ENCODE results near the gene MRPS10. TPM values are rescaled to one million over a fixed set of nuclear protein-coding genes. Genes with fewer than 3 reads are reported as not detected.
A peak's percentile ranks its signal among the peaks of the same experiment; 100 is the strongest.

The MRPS10 gene
- total and polyA plus RNA-seq, 10 of the 15 experiments (the other 5 are each of a cell fraction or from before 2014, with no cell fraction given), result 28.5 to 83.3 (median 52.8) TPM

GRCh38 chr6:42220807-42221206 lies 3.1 kb upstream of the MRPS10 start (continued):
- TF ChIP-seq, protein P1, sequence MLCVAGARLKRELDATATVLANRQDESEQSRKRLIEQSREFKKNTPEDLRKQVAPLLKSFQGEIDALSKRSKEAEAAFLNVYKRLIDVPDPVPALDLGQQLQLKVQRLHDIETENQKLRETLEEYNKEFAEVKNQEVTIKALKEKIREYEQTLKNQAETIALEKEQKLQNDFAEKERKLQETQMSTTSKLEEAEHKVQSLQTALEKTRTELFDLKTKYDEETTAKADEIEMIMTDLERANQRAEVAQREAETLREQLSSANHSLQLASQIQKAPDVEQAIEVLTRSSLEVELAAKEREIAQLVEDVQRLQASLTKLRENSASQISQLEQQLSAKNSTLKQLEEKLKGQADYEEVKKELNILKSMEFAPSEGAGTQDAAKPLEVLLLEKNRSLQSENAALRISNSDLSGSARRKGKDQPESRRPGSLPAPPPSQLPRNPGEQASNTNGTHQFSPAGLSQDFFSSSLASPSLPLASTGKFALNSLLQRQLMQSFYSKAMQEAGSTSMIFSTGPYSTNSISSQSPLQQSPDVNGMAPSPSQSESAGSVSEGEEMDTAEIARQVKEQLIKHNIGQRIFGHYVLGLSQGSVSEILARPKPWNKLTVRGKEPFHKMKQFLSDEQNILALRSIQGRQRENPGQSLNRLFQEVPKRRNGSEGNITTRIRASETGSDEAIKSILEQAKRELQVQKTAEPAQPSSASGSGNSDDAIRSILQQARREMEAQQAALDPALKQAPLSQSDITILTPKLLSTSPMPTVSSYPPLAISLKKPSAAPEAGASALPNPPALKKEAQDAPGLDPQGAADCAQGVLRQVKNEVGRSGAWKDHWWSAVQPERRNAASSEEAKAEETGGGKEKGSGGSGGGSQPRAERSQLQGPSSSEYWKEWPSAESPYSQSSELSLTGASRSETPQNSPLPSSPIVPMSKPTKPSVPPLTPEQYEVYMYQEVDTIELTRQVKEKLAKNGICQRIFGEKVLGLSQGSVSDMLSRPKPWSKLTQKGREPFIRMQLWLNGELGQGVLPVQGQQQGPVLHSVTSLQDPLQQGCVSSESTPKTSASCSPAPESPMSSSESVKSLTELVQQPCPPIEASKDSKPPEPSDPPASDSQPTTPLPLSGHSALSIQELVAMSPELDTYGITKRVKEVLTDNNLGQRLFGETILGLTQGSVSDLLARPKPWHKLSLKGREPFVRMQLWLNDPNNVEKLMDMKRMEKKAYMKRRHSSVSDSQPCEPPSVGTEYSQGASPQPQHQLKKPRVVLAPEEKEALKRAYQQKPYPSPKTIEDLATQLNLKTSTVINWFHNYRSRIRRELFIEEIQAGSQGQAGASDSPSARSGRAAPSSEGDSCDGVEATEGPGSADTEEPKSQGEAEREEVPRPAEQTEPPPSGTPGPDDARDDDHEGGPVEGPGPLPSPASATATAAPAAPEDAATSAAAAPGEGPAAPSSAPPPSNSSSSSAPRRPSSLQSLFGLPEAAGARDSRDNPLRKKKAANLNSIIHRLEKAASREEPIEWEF (IDR thresholded peaks at IDR 0.05; ENCODE audit: insufficient replicate concordance, low read depth, low read length), result no peak
- TF ChIP-seq GATAD2B (conservative IDR thresholded peaks at IDR 0.05; ENCODE audit: low read depth) (no peak), BCL11A (IDR thresholded peaks at IDR 0.05; ENCODE audit: low read depth, low read length) (no peak), IKZF2 (IDR thresholded peaks at IDR 0.05) (peak in 1 of 2 experiments; percentile 35; a peak in 1 of 4 replicates), PBX3 (IDR thresholded peaks at IDR 0.05; ENCODE audit: insufficient replicate concordance, low read depth, low read length) (no peak), SIX5 (IDR thresholded peaks at IDR 0.05; ENCODE audit: low read depth, low read length, severe bottlenecking) (no peak), RELB (IDR thresholded peaks at IDR 0.05; ENCODE audit: low read depth) (no peak), ZNF687 (IDR thresholded peaks at IDR 0.05) (no peak), SIN3A (IDR thresholded peaks at IDR 0.05; ENCODE audit: low read depth, low read length) (no peak), IKZF1 (conservative IDR thresholded peaks at IDR 0.05) (peak; percentile 47; the same call in 1 of the 2 replicates), E2F4 (IDR thresholded peaks at IDR 0.05; ENCODE audit: low read depth, low read length) (no peak), MYB (IDR thresholded peaks at IDR 0.05; ENCODE audit: borderline replicate concordance, low read depth, low read length) (no peak), NFYA (IDR thresholded peaks at IDR 0.05; ENCODE audit: borderline replicate concordance, low read depth, low read length) (no peak)
- TF ChIP-seq, protein P2, sequence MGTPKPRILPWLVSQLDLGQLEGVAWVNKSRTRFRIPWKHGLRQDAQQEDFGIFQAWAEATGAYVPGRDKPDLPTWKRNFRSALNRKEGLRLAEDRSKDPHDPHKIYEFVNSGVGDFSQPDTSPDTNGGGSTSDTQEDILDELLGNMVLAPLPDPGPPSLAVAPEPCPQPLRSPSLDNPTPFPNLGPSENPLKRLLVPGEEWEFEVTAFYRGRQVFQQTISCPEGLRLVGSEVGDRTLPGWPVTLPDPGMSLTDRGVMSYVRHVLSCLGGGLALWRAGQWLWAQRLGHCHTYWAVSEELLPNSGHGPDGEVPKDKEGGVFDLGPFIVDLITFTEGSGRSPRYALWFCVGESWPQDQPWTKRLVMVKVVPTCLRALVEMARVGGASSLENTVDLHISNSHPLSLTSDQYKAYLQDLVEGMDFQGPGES (IDR thresholded peaks at IDR 0.05), result no peak

All from GM12878 (cell line).